ENCODE measurements around the gene CAP1.

CAP1 gene

GRCh38 chr1:40020447-40021085 is 20.0 kb upstream of the CAP1 start:
- no peak overlapping the region for H3K27ac ChIP-seq
- TF ChIP-seq CTCF (conservative IDR thresholded peaks at IDR 0.05), result no peak

- no peak for TF ChIP-seq CTCF (conservative IDR thresholded peaks at IDR 0.05)
Observed at GRCh38 chr1:40023379-40023944, 17.1 kb upstream of the CAP1 start.

DNA sequence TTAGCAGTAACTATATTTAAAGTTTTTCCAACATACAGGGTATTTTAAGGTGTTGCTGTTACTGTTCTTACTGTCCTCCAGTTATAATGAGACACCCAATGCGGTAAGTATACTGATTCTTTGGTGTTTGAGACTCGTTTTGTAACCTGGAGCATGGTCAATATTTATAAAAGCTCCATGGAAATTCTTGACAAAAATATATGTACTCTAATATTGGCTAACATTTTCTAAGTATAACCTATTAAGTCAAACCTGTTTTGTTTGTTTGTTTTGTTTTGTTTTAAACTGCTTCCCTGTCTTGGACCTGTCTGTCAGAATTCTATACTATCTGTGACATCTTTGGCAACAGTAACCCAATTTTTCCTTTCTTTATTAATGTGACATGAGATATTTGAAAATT is 15.9 kb upstream of the CAP1 start:
- no peak for TF ChIP-seq CTCF (conservative IDR thresholded peaks at IDR 0.05)
- no peak overlapping the region for H3K27ac ChIP-seq

More at GRCh38 chr1:40023379-40023944, 17.1 kb upstream of the CAP1 start:
- H3K27ac ChIP-seq, result no peak overlapping the region

- no peak for TF ChIP-seq CTCF (conservative IDR thresholded peaks at IDR 0.05)
- no peak overlapping the region for H3K27ac ChIP-seq
Observed at GRCh38 chr1:40027647-40028046, 12.9 kb upstream of the CAP1 start.

DNA sequence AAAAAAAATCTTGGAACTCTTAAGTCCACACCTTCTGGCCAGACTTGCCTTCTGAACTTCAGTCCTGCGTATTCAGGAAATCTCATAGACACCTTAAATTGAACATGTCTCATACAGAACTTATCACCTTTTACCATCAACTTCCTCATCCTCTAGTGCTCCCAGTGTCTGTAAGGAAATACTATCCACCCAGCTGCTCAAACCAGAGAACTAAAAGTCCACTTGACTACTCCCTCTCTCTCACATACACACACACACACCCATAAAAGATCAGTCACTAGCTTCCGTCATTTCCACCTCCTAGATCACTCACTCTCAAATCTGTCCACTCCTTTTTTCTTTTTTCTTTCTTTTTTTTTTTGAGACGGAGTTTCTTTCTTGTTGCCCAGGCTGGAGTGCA is 10.9 kb upstream of the CAP1 start:
- no peak for TF ChIP-seq CTCF (conservative IDR thresholded peaks at IDR 0.05)
- no peak overlapping the region for H3K27ac ChIP-seq

DNA sequence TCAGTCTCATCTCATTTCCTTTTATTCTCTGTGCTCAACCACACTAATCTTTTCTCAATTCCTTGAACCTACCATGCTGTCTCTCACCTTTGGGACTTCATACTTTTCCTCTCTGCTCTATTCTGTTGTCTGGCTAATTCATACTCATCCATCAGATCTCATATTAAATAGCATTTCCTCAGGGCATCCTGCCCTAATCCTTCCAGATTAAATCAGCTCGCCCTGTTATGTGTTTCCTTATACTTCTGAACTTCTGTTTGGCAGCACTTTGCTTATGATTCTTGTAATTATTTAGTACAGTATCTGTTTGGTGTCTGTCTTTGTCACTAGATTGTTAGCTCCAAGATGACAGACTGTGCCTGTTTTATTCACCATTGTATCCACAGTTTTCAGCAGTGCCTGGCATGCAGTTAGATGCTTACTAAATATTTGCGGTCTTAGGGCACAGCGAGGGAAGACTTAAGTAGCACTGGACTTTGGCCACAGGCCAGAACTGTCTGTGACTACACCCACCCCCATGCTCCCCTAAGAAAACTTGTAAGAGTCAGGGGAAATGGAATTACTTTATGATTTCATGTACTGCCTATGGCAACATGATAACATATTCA is 9.9 kb upstream of the CAP1 start:
- H3K27ac ChIP-seq, result peak overlapping the region; percentile 14; the same call in 1 of the 2 replicates
- no peak for TF ChIP-seq CTCF (conservative IDR thresholded peaks at IDR 0.05)

- H3K27ac ChIP-seq, result no peak overlapping the region
- peak; percentile 90 for TF ChIP-seq CTCF (conservative IDR thresholded peaks at IDR 0.05)
Observed at GRCh38 chr1:40032240-40032891, 8.2 kb upstream of the CAP1 start.
